VCaP (cell line): Measurements from ENCODE around the gene DBF4B.
"Not testable (repeated sequence)": the region's sequence is repeated elsewhere in the genome, so short reads cannot be mapped to it uniquely, and the experiment has no call there.

Source experiments
- H3K27ac ChIP-seq: fragments of 450-650 bp; 2 replicates; pipeline ENCODE4 v1.5.1; 2017
- CTCF ChIP-seq: fragments of 450-650 bp; conservative IDR thresholded peaks from 2 replicates; pipeline ENCODE4 v1.5.1; 2017; ENCODE audit warnings: mild to moderate bottlenecking, moderate library complexity

Gene DBF4B

GRCh38 chr17:44736551-44737240, 28.2 kb downstream of the DBF4B start:
- H3K27ac ChIP-seq: no peak overlapping the region
- no peak for TF ChIP-seq CTCF

- H3K27ac ChIP-seq: no peak overlapping the region
- TF ChIP-seq CTCF: no peak
These were observed 29.9 kb downstream of the DBF4B start for GRCh38 chr17:44738214-44738906.

GRCh38 chr17:44741316-44741715, 32.9 kb downstream of the DBF4B start:
- no peak overlapping the region for H3K27ac ChIP-seq
- TF ChIP-seq CTCF: no peak

- H3K27ac ChIP-seq: no peak overlapping the region
- no peak; the same call in 1 of the 2 replicates for TF ChIP-seq CTCF
These were observed 36.8 kb downstream of the DBF4B start for GRCh38 chr17:44745301-44745700.

GRCh38 chr17:44745738-44746137, 37.3 kb downstream of the DBF4B start:
- H3K27ac ChIP-seq: not testable (repeated sequence)

GRCh38 chr17:44747566-44747965, 39.1 kb downstream of the DBF4B start:
- H3K27ac ChIP-seq: no peak overlapping the region
- no peak for TF ChIP-seq CTCF

- TF ChIP-seq CTCF: no peak
- H3K27ac ChIP-seq: no peak overlapping the region
These were observed 40.9 kb downstream of the DBF4B start for GRCh38 chr17:44749076-44749979.
